22Rv1 (cell line): Measurements from ENCODE around the gene GPATCH1.

ENCODE experiments used
- ZFX ChIP-seq: fragments of 450-650 bp; IDR thresholded peaks from 2 replicates; pipeline ENCODE4 v1.6.1; 2017; ENCODE audit warnings: antibody characterized with exemption, borderline replicate concordance
- TF ChIP-seq, protein P1 (sequence below): fragments of 450-650 bp; IDR thresholded peaks from 2 replicates; pipeline ENCODE4 v1.5.1; 2017; ENCODE audit warnings: mild to moderate bottlenecking

DNA sequence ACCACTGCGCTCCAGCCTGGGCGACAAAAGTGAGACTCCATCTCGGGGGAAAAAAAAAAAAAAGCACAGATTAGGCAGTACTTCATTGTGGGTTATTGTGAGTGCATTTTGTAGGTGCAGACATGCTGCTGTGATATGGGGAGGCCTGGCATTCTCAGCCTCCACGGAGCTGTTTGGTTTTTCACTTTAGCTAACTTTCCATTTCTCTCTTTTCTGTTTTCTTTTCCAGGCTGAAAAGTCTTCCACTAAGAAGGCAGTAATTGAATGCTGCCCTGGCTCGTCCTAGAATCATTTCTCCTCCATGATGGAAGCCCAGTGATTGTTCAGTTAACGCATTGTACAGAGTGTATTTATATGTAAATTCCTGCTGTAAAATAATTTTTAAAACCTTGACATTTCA, 48.9 kb downstream of the GPATCH1 start:
- TF ChIP-seq, protein P1, sequence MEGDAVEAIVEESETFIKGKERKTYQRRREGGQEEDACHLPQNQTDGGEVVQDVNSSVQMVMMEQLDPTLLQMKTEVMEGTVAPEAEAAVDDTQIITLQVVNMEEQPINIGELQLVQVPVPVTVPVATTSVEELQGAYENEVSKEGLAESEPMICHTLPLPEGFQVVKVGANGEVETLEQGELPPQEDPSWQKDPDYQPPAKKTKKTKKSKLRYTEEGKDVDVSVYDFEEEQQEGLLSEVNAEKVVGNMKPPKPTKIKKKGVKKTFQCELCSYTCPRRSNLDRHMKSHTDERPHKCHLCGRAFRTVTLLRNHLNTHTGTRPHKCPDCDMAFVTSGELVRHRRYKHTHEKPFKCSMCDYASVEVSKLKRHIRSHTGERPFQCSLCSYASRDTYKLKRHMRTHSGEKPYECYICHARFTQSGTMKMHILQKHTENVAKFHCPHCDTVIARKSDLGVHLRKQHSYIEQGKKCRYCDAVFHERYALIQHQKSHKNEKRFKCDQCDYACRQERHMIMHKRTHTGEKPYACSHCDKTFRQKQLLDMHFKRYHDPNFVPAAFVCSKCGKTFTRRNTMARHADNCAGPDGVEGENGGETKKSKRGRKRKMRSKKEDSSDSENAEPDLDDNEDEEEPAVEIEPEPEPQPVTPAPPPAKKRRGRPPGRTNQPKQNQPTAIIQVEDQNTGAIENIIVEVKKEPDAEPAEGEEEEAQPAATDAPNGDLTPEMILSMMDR: no peak
- no peak for TF ChIP-seq ZFX
